ENCODE results near the gene MEGF9.

The MEGF9 gene

DNA sequence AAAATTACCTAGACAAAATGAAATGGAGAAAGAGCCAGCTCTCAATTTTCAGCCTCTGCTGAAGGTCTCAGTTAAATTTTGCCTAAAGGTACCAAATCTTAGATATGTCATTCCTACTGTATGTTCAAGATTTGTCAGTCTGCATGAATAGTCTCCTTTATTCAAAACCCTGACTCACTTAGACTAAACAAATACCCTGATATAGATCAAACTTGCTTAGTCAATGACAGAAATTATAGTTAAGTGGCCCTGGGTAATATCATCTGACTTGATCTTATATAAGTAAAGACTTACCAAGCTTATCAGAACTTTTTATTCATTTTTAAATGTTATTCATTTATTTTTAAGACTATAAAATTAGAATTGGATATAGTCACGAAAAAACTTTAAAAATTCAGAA lies 12.2 kb downstream of the MEGF9 start:
- no peak for DNase-seq (ENCODE audit: low spot score)

DNA sequence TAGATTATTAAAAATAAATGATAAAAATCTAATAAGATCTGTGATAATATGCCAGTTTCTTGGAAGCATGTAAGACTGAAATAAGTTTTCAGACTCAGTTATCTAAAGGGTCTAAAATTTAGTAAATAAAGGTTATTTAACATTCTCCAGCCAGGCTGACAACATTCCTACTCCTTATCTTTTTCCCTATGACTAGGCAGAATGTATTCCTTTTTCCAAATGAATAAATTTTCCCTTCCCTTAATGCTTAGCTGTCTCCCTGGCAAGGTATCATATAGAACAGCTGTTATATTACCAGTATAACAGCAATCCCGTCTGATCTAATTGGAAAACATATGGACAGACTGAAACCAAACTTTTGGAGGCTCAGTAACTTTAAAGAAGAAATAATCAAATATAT lies 13.0 kb downstream of the MEGF9 start:
- DNase-seq (ENCODE audit: low spot score): no peak

DNA sequence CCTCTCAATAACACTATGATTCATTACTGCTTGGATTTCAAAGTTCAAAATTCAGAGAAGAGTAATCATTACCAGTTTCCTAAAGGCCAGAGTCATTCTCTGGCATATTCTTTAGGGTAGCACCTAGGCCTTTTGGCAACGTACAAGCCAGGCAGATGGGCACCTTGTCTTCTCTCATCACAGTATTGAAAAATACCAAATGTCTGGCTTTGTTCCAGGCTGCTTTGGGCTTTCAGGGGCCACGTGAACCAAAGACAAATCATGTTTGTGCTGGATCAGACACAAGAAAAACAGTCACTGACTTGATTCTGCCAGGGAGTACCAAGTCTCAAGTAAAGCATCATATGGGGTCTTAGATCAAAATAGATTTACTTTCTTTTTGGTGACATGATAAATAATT lies 15.5 kb downstream of the MEGF9 start:
- DNase-seq (ENCODE audit: low spot score): no peak

DNA sequence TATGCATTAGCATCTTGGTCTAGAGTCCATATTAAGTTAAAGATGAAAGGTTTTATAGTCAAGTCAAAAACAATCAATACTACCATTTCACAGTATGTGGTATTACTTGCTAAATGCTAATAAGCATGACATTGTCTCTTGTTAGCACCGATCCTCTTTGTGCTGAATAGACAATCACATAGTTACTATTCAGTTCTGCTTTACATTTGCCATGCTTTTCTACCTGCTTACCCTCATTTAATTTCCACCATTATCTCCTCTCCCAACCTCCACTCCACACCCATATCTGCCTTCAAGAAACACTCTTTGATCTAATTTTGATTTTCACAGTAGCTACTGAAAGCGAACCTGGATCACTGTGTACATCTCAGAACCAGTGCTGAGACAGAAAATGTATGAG lies 16.8 kb downstream of the MEGF9 start:
- no peak for DNase-seq (ENCODE audit: low spot score)

DNA sequence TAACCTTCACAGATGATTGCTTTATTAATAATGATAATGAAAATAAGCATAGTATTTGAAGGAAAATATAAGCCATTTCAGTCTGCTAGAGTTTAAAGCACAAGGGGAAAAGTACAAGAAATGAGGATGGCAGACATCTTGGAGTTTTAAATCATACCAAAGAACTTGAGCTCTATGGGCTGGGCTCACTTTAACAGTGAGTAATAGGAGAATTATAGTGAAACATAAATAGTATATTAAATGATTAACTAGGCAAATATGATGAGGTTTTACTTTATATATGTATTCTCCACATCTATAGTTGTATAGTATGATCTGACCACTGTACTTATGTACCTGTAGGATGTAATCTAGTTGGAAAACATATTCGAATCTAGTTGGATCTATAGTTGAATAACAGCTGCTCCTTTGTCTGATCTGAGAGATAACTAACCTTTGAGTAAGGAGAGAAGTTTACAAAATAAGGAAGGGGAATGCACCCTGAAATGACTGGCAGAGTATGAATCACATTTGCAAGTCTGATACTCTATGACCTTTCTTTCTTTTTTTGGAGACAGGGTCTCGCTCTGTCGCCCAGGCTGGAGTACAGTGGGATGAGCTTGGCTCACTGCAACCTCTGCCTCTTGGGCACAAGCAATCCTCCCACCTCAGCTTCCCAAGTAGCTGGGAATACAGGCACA lies 17.6 kb downstream of the MEGF9 start:
- DNase-seq (ENCODE audit: low spot score): no peak

DNA sequence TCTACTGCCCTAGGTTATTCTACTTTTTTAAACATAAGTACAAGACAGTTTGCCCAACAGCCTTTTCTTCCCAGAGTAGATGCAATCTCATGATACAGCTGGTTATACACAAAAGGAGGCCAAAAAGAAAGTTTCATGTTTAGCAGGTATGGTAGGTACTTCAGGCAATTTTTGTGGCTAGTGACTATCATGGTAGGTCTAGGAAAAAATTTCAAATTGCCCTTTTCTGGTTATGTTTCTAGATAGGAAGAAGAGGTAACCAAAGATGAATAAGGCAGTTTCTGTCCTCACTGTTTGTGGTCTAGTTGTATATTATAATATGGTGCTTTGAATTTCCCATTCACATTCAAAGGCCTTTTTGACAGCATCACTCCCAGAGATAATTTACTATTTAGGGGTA lies 19.7 kb downstream of the MEGF9 start:
- DNase-seq (ENCODE audit: low spot score): no peak

DNA sequence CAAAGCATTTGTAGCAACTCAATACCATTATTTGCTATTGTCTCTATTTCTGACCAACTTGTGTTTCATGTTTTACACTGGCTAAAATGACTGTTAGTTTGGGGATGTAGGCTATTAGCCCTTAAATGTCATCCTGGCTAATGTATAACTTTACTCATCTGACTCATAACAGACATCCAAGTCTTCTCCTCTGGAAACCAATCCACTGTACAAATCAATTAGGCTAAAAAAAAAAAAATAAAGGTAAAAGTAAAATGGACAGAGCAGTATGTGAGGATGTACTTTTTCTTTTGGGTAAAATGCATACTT lies 20.6 kb downstream of the MEGF9 start:
- DNase-seq (ENCODE audit: low spot score): no peak

DNA sequence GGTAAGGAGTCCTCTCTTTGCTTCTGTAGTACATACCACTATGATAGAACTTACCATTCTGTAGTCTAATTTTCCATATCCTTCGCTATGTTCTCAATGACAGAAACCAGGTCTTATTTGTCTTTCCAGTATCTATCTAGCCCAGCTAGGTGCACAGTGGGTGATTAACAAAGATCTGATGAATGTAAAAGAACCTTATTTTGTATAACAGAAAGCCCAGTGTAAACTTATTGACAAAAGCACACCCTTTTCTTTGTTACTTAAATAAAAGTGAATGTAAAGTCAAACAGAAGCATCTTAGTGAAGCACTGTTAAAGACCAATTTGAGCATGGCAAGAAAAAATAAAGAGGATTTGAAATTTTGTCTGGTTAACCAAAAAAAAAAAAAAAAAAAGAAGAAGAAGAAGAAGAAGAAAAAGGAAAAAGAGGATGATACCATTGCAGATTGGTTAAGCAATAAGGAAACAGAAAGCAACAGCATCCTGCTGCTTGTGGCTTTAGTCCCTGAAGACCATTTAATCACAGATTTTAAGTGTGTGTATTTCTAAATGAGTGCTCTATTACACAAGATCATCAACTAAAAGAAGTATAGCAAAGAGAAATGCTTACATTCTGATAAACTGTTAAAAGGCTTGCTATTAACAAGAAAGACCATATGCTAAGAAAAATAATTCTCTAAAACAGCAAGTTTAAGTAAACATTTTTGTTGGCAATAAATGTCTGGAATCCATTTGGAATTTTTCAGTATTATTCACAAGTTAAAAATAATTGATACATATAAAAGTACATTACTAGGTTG lies 21.2 kb downstream of the MEGF9 start:
- no peak for DNase-seq (ENCODE audit: low spot score)

DNA sequence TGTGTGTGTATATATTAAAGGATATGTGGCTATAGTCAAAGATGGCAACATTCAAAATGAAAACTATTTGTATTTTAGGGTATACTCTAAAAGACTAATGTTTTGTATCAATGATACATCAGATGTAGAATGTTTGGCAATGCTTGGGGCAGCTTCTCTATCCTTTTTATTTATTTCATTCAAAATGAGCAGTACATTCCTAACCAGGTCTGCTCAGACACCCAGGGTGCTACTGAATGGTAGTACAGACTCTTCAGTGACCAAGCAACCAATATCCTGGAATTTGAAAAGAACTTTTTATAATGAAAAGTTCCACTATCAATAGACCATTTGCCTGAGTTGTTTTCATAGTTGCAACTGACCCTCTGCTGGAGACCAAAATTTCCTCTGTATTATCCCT lies 23.9 kb downstream of the MEGF9 start:
- no peak for DNase-seq (ENCODE audit: low spot score)

DNA sequence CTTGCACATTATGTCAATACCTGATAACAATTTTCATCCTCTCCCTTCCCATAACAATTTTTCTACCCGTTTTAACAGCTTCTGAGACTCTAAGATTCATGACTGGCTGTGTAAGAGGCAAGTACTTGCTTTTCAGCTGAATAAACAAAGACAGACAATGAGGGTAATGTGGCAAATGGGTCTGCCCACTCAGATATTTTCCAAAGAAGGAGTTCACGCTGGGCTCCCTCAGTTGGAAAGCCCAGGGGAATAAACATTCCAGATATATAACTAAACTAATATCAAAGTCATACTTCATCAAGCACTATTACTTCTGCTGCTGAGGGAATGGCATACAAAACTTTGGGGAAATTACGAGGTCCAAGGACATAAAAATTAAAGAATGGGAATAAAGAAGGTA lies 24.4 kb downstream of the MEGF9 start:
- no peak for DNase-seq (ENCODE audit: low spot score)

DNA sequence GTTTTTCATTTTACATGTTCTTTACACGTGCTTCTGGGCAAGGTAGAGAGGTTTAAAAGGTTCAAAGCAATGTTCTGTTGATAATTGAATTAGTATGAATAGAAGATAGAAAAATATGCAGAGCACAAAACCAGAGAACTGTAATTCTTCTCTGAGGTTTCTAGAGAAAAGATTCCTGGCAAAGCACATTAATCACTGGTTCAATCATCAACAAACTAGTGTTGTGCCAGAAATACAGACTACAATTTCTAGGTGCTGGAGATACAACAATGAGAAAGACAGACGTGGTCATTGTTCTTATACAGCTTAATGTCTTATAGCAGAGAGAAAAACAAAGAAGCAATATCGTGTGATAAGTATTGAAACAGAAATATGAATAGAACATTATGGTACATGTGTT lies 25.5 kb downstream of the MEGF9 start:
- DNase-seq (ENCODE audit: low spot score): no peak

DNA sequence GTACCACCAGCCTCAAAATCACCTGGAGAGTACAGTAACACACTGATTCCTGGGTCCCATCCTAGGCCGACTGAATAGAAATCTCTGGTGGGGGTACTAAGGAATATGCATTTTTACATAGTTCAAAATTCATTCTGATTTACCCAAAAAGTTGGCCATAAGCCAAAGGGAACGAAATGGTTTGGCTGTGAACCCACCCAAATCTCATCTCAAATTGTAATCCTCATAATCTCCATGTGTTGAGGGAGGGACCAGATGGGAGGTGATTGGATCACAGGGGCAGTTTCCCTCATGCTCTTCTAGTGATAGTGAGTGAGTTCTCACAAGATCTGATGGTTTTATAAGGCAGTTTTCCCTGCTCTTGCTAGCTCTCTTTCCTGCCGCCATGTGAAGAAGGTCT lies 31.1 kb downstream of the MEGF9 start:
- no peak for DNase-seq (ENCODE audit: low spot score)

DNA sequence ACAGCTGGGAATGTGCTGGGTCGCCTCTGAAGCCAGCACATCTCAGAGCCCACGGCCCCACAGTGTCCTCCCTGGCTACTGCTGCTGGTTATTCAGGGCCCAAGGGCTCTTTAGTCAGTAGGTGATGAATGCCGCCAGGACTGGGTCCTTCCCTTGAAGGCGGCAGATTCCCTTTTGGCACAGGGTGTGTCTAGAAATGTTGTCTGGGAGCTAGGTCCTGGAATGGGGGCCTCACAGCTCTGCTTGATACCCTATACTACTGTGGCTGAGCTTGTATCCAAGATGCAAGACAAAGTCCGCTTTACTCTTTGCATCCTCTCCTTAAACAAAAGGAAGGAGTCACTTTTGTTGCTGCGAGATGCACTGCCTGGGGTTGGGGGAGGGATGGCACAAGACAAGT lies 33.1 kb downstream of the MEGF9 start:
- no peak for DNase-seq (ENCODE audit: low spot score)

DNA sequence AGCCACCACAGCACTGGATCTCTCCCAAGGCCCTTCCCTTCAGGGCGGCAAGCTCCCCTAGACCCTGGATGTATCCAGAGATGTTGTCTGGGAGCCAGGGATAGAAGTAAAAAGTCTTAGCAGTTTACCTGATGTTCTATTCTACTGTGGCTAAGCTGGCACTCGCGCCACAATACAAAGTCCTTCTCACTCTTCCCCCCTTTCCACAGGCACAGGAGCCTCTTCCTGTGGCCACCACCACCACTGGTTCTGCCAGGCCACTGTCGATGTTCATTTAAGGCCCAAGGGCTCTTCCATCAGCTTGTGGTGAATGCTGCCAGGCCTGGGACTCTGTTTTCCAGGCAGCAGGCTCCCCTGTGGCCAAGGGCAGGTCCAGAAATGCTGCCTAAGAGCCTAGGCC lies 33.7 kb downstream of the MEGF9 start:
- DNase-seq (ENCODE audit: low spot score): no peak

DNA sequence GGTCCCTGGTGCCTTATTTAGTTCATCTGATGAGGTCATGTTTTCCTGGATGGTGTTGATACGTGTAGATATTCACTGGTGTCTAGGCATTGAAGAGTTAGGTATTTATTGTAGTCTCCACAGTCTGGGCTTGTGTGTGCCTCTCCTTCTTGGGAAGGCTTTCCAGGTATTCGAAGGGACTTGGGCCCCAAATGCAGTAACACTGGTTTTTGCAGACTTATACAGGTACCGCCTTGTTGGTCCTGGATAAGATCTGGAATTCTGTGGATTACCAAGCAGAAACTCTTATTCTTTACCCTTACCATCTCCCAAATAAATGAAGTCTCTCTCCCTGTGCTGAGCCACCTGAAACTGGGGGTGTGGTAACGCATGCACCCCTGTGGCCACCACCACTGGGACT lies 34.1 kb downstream of the MEGF9 start:
- DNase-seq (ENCODE audit: low spot score): no peak

DNA sequence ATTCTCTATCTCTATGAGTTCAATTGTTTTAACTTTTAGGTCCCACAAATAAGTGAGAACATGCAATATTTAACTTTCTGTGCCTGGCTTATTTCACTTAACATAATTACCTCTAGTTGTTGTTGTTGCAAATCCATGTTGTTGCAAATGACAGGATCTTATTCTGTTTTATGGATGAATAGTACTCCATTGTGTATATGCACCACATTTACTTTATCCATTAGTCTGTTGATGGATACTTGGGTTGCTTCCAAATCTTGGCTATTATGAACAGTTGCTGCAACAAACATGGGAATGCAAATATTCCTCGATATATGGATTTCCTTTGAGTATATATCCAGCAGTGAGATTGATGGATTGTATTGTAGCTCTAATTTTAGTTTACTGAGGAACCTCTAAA lies 36.3 kb downstream of the MEGF9 start:
- DNase-seq (ENCODE audit: low spot score): no peak

DNA sequence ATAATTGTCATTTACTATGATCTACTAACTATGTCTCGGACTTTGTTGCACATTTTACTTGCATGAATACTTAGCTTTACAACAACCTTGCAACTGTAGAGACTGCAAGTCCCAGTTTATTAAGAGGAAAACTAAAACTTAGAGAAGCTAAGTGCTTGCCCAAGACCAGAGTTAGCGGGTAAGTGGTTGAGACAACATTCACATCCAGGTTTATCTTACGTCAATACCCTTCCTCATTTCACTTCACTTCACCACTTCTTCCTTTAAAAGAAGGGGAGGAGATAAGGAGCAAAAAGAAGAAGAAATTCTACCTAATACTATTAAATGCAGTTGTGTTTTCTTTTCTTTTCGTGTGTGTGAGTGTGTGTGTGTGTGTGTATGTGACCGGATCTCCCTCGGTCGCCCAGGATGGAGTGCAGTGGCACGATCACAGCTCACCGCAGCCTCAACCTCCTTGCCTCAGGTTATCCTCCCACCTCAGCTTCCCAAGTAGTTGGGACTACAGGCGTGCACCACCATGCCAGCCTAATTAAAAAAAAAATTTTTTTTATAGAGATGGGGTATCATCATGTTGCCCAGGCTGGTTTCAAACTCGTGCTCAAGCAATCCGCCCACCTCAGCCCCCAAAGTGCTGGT lies 37.4 kb downstream of the MEGF9 start:
- DNase-seq (ENCODE audit: low spot score): no peak

DNA sequence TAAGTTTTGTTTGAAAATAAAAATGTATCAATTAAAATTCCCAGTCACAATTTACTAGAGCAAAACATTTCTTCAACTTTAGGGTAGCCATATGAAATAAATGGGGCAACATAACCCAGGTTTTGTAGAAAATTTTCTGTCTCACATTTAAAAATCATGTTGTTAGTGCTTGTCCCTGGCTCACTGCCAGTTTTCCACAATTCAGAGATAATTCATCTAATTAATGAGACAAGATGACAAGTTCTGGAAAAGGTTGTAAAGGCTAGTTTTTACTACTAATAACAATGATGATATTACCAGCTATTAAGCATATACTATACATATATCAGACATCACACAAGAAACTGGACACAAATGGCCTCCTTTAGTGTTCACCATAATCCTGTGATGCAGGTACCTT lies 45.9 kb downstream of the MEGF9 start:
- DNase-seq (ENCODE audit: low spot score): no peak

DNA sequence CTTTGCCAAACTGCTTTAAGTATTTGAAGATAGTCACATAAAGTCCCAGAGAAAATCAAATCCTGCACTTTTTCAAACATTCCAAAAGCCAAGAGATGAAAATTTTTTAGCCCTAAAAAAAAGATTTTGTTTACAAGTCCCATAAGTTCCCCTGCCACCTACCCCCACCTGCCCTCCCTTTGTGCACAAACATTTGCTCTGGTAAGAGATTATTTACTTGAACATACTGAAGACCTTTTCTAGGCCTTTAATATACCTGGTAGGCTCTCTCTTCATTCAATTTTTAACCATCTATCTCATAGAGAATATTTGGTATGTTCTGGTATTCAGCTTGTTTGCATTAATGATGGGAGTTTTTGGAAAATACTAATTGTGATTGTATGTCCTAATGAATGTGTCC lies 50.3 kb downstream of the MEGF9 start:
- DNase-seq (ENCODE audit: low spot score): no peak

DNA sequence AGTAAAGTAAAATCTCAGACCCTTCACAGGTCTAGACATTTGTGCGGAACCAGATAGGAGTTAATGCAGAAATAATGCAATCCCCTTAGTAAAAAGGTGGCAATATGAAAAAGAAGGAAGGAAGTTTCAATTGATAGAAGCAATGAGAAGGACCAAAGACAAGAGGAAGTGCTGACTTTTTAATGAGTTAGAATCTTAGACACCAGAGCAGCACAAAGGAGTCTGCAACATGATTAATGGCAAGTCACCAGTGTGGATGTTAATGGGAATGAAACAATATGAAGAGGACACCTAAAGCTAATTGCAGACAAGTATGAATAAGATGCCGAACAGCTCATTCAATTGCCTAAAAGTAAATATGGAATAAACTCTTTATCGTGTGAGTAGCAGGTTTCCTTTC lies 50.9 kb downstream of the MEGF9 start:
- DNase-seq (ENCODE audit: low spot score): no peak

DNA sequence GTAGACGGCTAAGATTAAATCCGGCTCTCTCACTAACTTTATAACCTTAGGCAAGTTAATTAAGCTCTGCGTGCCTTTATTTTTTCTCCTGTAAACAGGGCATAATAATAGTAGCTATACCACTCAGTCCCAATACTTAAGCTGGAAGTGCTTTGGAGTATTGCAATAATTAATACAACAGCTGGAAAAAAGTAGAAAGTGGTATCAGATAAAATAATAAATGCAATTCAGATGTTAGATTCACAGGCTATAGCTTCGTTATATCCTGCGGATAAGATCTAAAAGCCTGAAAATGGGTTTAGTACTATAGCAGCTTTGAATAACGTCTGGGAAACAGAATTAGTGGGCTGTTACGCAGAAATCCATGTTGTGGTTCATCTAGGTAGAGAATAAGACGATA lies 51.8 kb downstream of the MEGF9 start:
- DNase-seq (ENCODE audit: low spot score): no peak

DNA sequence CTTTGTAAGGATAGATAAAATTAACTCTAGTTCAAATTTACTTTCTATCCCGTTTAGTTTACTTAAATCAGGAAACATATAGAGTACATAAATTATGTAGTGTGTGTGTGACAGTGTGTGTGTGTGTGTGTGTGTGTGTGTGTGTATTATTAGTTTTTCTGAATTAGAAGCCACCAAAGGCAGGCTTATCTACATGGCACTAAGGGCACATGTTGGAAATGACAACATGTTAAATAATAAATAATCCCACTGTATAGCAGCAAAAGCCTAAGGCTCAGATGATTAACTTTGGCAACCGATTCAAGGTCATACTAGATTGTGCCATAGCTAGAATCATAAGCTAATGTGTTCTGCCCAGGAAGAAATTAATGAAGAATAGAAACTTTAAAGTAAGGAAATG lies 54.6 kb downstream of the MEGF9 start:
- no peak for DNase-seq (ENCODE audit: low spot score)

DNA sequence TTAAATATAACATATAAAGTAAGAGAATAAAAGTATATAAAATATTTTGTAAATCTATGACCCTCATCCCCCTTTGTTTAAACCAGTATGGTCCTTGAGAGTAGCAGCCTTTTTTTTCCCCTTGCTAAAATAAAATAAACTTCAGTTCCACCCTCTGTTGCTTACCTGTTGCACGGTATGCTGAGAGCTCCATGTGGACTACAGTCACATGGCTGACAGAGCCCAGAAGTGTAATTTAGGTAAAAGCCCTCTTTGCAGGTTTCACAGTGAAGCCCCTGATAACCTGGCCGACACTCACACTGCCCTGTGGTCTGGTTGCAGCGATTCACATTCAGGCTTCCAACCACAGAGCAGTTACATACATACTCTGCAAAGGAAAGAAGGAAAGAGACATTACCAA lies 55.1 kb downstream of the MEGF9 start:
- no peak for DNase-seq (ENCODE audit: low spot score)

Data from germinal center (tissue), 1 donor.